ENCODE measurements around the gene ENKUR.
A peak's percentile ranks its signal among the peaks of the same experiment; 100 is the strongest.

ENKUR gene

GRCh38 chr10:25015828-25016375 is at the start of gene ENKUR:
ENKUR (minus strand) TSS chr10:25016158; CDS start chr10:25015936, 222 bp downstream.
- peak; percentile 91 for DNase-seq

- DNase-seq: no peak
Observed at GRCh38 chr10:25064401-25064800, 48.4 kb upstream of the ENKUR start.

- DNase-seq: no peak
Observed at GRCh38 chr10:25063644-25064043, 47.7 kb upstream of the ENKUR start.

- no peak for DNase-seq
Observed at GRCh38 chr10:25063157-25063556, 47.2 kb upstream of the ENKUR start.

- DNase-seq: no peak
Observed at GRCh38 chr10:25061711-25062449, 45.9 kb upstream of the ENKUR start.

- no peak for DNase-seq
Observed at GRCh38 chr10:25061125-25061524, 45.2 kb upstream of the ENKUR start.

- no peak for DNase-seq
Observed at GRCh38 chr10:25059990-25060389, 44.0 kb upstream of the ENKUR start.

- no peak for DNase-seq
Observed at GRCh38 chr10:25057886-25058285, 41.9 kb upstream of the ENKUR start.

GRCh38 chr10:25056726-25057125 is 40.8 kb upstream of the ENKUR start:
- no peak for DNase-seq

GRCh38 chr10:25052012-25052411 is 36.1 kb upstream of the ENKUR start:
- no peak for DNase-seq

GRCh38 chr10:25050402-25050801 is 34.4 kb upstream of the ENKUR start:
- DNase-seq: no peak

- DNase-seq: no peak
Observed at GRCh38 chr10:25049966-25050365, 34.0 kb upstream of the ENKUR start.

GRCh38 chr10:25048450-25048849 is 32.5 kb upstream of the ENKUR start:
- no peak for DNase-seq

GRCh38 chr10:25047591-25048301 is 31.8 kb upstream of the ENKUR start:
- no peak for DNase-seq

- no peak for DNase-seq
Observed at GRCh38 chr10:25047088-25047487, 31.1 kb upstream of the ENKUR start.

GRCh38 chr10:25046641-25047040 is 30.7 kb upstream of the ENKUR start:
- no peak for DNase-seq

- DNase-seq: no peak
Observed at GRCh38 chr10:25039531-25039930, 23.6 kb upstream of the ENKUR start.

- DNase-seq: no peak
Observed at GRCh38 chr10:25038325-25038724, 22.4 kb upstream of the ENKUR start.

- no peak for DNase-seq
Observed at GRCh38 chr10:25036381-25036780, 20.4 kb upstream of the ENKUR start.

GRCh38 chr10:25029519-25029918 is 13.6 kb upstream of the ENKUR start:
- no peak for DNase-seq

- DNase-seq: no peak
Observed at GRCh38 chr10:25028711-25029110, 12.8 kb upstream of the ENKUR start.

- DNase-seq: no peak
Observed at GRCh38 chr10:25026463-25026862, 10.5 kb upstream of the ENKUR start.

GRCh38 chr10:25024528-25024927 is 8.6 kb upstream of the ENKUR start:
- no peak for DNase-seq

GRCh38 chr10:25023278-25023677 is 7.3 kb upstream of the ENKUR start:
- no peak for DNase-seq
